Calu3 (cell line): ENCODE data around the gene ERCC8. TPM values are rescaled to one million over a fixed set of nuclear protein-coding genes. Genes with fewer than 3 reads are reported as not detected.

ENCODE experiments used
- BruUV-seq: library from RNA; stranded (reverse); fragments of 400-500 nt; replicated peaks from 2 replicates; lab custom pipeline; 2021; lab: Mats Ljungman, UMichigan
- CTCF ChIA-PET: fragments of 300-600 bp; sonication (Branson Sonifier 250); formaldehyde crosslinking; loops from one replicate; lab custom pipeline; 2022; ENCODE audit warnings: antibody characterized with exemption; lab: Charles Lee
- DNase-seq: peaks from one replicate; pipeline ENCODE4 v3.0.0; 2022
- H3K27ac Mint-ChIP-seq: one replicate; pipeline ENCODE4 v1.8.0; 2022; ENCODE audit warnings: mixed read lengths; ENCODE audit not compliant: unreplicated experiment
- H3K27me3 Mint-ChIP-seq: one replicate; pipeline ENCODE4 v1.8.0; 2022; ENCODE audit warnings: mixed read lengths; ENCODE audit not compliant: unreplicated experiment
- H3K36me3 Mint-ChIP-seq: one replicate; pipeline ENCODE4 v1.8.0; 2022; ENCODE audit warnings: mild to moderate bottlenecking, moderate library complexity, mixed read lengths; ENCODE audit not compliant: insufficient read depth, unreplicated experiment
- H3K4me1 Mint-ChIP-seq: one replicate; pipeline ENCODE4 v1.8.0; 2022; ENCODE audit warnings: mild to moderate bottlenecking, low read depth, mixed read lengths; ENCODE audit not compliant: unreplicated experiment
- H3K4me3 Mint-ChIP-seq: one replicate; pipeline ENCODE4 v1.8.0; 2022; ENCODE audit warnings: mild to moderate bottlenecking, low read depth, moderate library complexity, mixed read lengths; ENCODE audit not compliant: unreplicated experiment
- H3K9me3 Mint-ChIP-seq: one replicate; pipeline ENCODE4 v1.8.0; 2022; ENCODE audit warnings: low read depth, mixed read lengths; ENCODE audit not compliant: unreplicated experiment
- intact Hi-C: fragments of 100-400 bp; cut with micrococcal nuclease; formaldehyde crosslinking; loops from one replicate; pipeline ENCODE4 v1.10.0; 2022; ENCODE audit not compliant: unreplicated experiment
- total RNA-seq: library from RNA; stranded (reverse); gene quantifications from 2 replicates; pipeline ENCODE4 v1.2.3, GENCODE V29; 2022
- TF ChIP-seq, protein P1 (sequence below): fragments of 200-600 bp; IDR thresholded peaks from one replicate; pipeline ENCODE4 v1.8.0; 2022; ENCODE audit warnings: antibody characterized with exemption; ENCODE audit not compliant: unreplicated experiment

Gene ERCC8
- total RNA-seq, 1 experiment from 2014 or later = 19.7 TPM

DNA sequence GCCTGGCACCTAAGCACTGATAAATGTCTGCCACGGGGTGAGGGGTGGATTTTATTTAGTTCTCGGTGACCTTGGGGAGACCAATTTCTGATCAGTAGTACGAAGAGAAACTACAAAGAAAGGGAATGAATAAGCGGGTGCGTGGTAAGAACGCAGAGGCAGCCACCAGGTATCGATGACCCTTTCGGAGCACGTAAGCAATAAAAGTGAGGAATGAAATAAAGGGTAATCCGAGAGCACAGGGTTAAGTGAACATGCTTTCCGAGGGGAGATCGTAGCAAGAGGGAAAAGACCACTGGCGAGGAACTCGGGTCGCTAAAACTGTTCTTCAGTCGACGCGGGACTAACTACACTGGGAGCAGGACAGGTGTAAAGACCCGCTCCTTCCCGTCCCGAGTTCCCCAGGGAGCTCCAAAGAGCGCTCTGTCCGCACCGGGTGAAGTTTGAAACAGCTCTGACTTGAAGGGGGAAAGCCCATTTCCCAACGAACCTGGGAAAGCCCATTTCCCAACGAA, 101.9 kb downstream of the ERCC8 start:
- no peaks in the 10 kb centered on the region for H3K27me3 Mint-ChIP-seq
- peak overlapping the region; percentile 66 for H3K27ac Mint-ChIP-seq
- BruUV-seq = no TSS peak
- H3K36me3 Mint-ChIP-seq = peaks cover 23% of the 10 kb centered on the region
- H3K4me3 Mint-ChIP-seq = peak overlapping the region; percentile 90
- CTCF ChIA-PET = interaction anchor here (1.4 to 2.0 kb wide), 3 partner anchors 34 to 169 kb away, joined by 3 to 4 read pairs (median 4); no protein-coding TSS in a partner anchor
- TF ChIP-seq, protein P1, sequence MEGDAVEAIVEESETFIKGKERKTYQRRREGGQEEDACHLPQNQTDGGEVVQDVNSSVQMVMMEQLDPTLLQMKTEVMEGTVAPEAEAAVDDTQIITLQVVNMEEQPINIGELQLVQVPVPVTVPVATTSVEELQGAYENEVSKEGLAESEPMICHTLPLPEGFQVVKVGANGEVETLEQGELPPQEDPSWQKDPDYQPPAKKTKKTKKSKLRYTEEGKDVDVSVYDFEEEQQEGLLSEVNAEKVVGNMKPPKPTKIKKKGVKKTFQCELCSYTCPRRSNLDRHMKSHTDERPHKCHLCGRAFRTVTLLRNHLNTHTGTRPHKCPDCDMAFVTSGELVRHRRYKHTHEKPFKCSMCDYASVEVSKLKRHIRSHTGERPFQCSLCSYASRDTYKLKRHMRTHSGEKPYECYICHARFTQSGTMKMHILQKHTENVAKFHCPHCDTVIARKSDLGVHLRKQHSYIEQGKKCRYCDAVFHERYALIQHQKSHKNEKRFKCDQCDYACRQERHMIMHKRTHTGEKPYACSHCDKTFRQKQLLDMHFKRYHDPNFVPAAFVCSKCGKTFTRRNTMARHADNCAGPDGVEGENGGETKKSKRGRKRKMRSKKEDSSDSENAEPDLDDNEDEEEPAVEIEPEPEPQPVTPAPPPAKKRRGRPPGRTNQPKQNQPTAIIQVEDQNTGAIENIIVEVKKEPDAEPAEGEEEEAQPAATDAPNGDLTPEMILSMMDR = no peak
- intact Hi-C loops = loop anchor here (5.0 kb wide), 1 partner anchor 151 kb away; no protein-coding TSS in a partner anchor
- peaks cover 34% of the 10 kb centered on the region for H3K4me1 Mint-ChIP-seq
- no peaks in the 10 kb centered on the region for H3K9me3 Mint-ChIP-seq
- DNase-seq = peak; percentile 9

GRCh38 chr5:60841361-60841760, 103.5 kb downstream of the ERCC8 start:
- BruUV-seq = no TSS peak
- Mint-ChIP-seq H3K4me3 (no peak overlapping the region), H3K27ac (no peak overlapping the region), H3K9me3 (no peaks in the 10 kb centered on the region), H3K36me3 (peaks cover 23% of the 10 kb centered on the region), H3K27me3 (no peaks in the 10 kb centered on the region), H3K4me1 (peaks cover 43% of the 10 kb centered on the region)
- intact Hi-C loops = loop anchor here (5.0 kb wide), 1 partner anchor 149 kb away; no protein-coding TSS in a partner anchor
- DNase-seq = no peak
- CTCF ChIA-PET = no interaction called here
- TF ChIP-seq, protein P1 = no peak

- peaks cover 29% of the 10 kb centered on the region for H3K4me1 Mint-ChIP-seq
- no TSS peak for BruUV-seq
- intact Hi-C loops = loop anchor here (5.0 kb wide), 1 partner anchor 34 kb away; no protein-coding TSS in a partner anchor
- CTCF ChIA-PET = no interaction called here
- TF ChIP-seq, protein P1 = no peak
- no peaks in the 10 kb centered on the region for H3K9me3 Mint-ChIP-seq
- H3K4me3 Mint-ChIP-seq = no peak overlapping the region
- DNase-seq = no peak
- H3K27ac Mint-ChIP-seq = no peak overlapping the region
- no peaks in the 10 kb centered on the region for H3K36me3 Mint-ChIP-seq
- H3K27me3 Mint-ChIP-seq = no peaks in the 10 kb centered on the region
Observed at GRCh38 chr5:60836131-60836530, 108.7 kb downstream of the ERCC8 start.

- Mint-ChIP-seq H3K4me3 (no peak overlapping the region), H3K27ac (no peak overlapping the region), H3K36me3 (no peaks in the 10 kb centered on the region), H3K9me3 (no peaks in the 10 kb centered on the region), H3K27me3 (no peaks in the 10 kb centered on the region), H3K4me1 (peaks cover 27% of the 10 kb centered on the region)
- no peak for DNase-seq
- CTCF ChIA-PET = interaction anchor here (1.8 kb wide), 1 partner anchor 9 kb away, joined by 4 read pairs; the partner anchor contains the start of gene ELOVL7
- TF ChIP-seq, protein P1 = no peak
- BruUV-seq = no TSS peak
- intact Hi-C loops = loop anchor here (5.0 kb wide), 1 partner anchor 33 kb away; no protein-coding TSS in a partner anchor
Observed at GRCh38 chr5:60835554-60835953, 109.3 kb downstream of the ERCC8 start.
